Tibial artery (tissue), 4 donors: Measurements from ENCODE around the gene TMEM176A.

Experiments used
- DNase-seq, 2 donors: peaks; one replicate each; pipeline ENCODE4 v3.0.0-alpha.2; 2019
- H3K27ac ChIP-seq, 2 donors: fragments of 200-600 bp; sonication (generic) in 1 of 2; 1 replicate in 1 of 2; 2 replicates in 1 of 2; pipeline ENCODE4 v1.5.1; 2018 to 2019; ENCODE audit warnings: mild to moderate bottlenecking in 1 of 2
- H3K27me3 ChIP-seq, 2 donors: fragments of 200-600 bp; sonication (generic) in 1 of 2; one replicate each; pipeline versions ENCODE4 v1.5.1 to v1.6.0; 2016 to 2019
- H3K36me3 ChIP-seq, 3 donors: fragments of 200-600 bp; sonication (generic) in 2 of 3; one replicate each; pipeline ENCODE4 v1.5.1; 2016 to 2019; ENCODE audit warnings: mild to moderate bottlenecking in 2 of 3
- H3K4me1 ChIP-seq, 4 donors: fragments of 200-600 bp; sonication (generic) in 2 of 4; 1 replicate in 3 of 4; 2 replicates in 1 of 4; pipeline ENCODE4 v1.5.1; 2016 to 2019
- H3K4me3 ChIP-seq, 2 donors: fragments of 200-600 bp; sonication (generic) in 1 of 2; 1 replicate in 1 of 2; 2 replicates in 1 of 2; pipeline ENCODE4 v1.5.1; 2018 to 2019; ENCODE audit warnings: mild to moderate bottlenecking in 2 of 2
- H3K9me3 ChIP-seq, 3 donors: fragments of 200-600 bp; sonication (generic) in 1 of 3; one replicate each; pipeline ENCODE4 v1.5.1; 2016 to 2019
- intact Hi-C: fragments of 100-400 bp; cut with DNase I; formaldehyde crosslinking; loops from one replicate; pipeline ENCODE4 v1.15.0; 2023; ENCODE audit warnings: low total_unique reads
- TF ChIP-seq, protein P1 (sequence below), 2 experiments: fragments of 200-600 bp in 1 of 2; fragments of 450-650 bp in 1 of 2; IDR thresholded peaks; one replicate each; pipeline ENCODE4 v1.5.1; 2017 to 2019; ENCODE audit warnings: antibody characterized with exemption in 2 of 2, mild to moderate bottlenecking in 1 of 2, moderate library complexity in 1 of 2

Gene TMEM176A

GRCh38 chr7:150854066-150855000, 53.8 kb downstream of the TMEM176A start:
- intact Hi-C loops = no loop called here
- Histone ChIP-seq H3K9me3 (no peaks in the 10 kb centered on the region), H3K4me1 (no peaks in the 10 kb centered on the region), H3K27me3 (peaks cover 0 to 33% of the 10 kb centered on the region in 2 donors), H3K27ac (no peak overlapping the region), H3K4me3 (no peak overlapping the region), H3K36me3 (no peaks in the 10 kb centered on the region)
- DNase-seq = no peak
- TF ChIP-seq, protein P1, sequence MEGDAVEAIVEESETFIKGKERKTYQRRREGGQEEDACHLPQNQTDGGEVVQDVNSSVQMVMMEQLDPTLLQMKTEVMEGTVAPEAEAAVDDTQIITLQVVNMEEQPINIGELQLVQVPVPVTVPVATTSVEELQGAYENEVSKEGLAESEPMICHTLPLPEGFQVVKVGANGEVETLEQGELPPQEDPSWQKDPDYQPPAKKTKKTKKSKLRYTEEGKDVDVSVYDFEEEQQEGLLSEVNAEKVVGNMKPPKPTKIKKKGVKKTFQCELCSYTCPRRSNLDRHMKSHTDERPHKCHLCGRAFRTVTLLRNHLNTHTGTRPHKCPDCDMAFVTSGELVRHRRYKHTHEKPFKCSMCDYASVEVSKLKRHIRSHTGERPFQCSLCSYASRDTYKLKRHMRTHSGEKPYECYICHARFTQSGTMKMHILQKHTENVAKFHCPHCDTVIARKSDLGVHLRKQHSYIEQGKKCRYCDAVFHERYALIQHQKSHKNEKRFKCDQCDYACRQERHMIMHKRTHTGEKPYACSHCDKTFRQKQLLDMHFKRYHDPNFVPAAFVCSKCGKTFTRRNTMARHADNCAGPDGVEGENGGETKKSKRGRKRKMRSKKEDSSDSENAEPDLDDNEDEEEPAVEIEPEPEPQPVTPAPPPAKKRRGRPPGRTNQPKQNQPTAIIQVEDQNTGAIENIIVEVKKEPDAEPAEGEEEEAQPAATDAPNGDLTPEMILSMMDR (IDR thresholded peaks at IDR 0.05) = no peak
